ENCODE results near the gene AIMP1. TPM values are rescaled to one million over a fixed set of nuclear protein-coding genes. Genes with fewer than 3 reads are reported as not detected.

AIMP1 gene
- total and polyA plus RNA-seq, 12 donors, result 22.8 to 38.6 (median 36.0) TPM

- no peak overlapping the region for H3K27ac ChIP-seq
- 86 to 90% methylated on average over 1 of the region's 1 CpG for WGBS, 2 donors
- intact Hi-C loops (cut with DNase I), result no loop called here
- H3K4me3 ChIP-seq, result no peak overlapping the region
- no peaks in the 10 kb centered on the region for H3K9me3 ChIP-seq
- TF ChIP-seq, protein P1, sequence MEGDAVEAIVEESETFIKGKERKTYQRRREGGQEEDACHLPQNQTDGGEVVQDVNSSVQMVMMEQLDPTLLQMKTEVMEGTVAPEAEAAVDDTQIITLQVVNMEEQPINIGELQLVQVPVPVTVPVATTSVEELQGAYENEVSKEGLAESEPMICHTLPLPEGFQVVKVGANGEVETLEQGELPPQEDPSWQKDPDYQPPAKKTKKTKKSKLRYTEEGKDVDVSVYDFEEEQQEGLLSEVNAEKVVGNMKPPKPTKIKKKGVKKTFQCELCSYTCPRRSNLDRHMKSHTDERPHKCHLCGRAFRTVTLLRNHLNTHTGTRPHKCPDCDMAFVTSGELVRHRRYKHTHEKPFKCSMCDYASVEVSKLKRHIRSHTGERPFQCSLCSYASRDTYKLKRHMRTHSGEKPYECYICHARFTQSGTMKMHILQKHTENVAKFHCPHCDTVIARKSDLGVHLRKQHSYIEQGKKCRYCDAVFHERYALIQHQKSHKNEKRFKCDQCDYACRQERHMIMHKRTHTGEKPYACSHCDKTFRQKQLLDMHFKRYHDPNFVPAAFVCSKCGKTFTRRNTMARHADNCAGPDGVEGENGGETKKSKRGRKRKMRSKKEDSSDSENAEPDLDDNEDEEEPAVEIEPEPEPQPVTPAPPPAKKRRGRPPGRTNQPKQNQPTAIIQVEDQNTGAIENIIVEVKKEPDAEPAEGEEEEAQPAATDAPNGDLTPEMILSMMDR (IDR thresholded peaks at IDR 0.05), result no peak
- no peaks in the 10 kb centered on the region for H3K36me3 ChIP-seq
- peaks cover 0 to 9% (median 0%) of the 10 kb centered on the region in 9 donors for H3K4me1 ChIP-seq
- ATAC-seq (no peak), DNase-seq (no peak)
- H3K27me3 ChIP-seq, result no peaks in the 10 kb centered on the region
Observed at GRCh38 chr4:106358899-106359298, 42.5 kb downstream of the AIMP1 start.

DNA sequence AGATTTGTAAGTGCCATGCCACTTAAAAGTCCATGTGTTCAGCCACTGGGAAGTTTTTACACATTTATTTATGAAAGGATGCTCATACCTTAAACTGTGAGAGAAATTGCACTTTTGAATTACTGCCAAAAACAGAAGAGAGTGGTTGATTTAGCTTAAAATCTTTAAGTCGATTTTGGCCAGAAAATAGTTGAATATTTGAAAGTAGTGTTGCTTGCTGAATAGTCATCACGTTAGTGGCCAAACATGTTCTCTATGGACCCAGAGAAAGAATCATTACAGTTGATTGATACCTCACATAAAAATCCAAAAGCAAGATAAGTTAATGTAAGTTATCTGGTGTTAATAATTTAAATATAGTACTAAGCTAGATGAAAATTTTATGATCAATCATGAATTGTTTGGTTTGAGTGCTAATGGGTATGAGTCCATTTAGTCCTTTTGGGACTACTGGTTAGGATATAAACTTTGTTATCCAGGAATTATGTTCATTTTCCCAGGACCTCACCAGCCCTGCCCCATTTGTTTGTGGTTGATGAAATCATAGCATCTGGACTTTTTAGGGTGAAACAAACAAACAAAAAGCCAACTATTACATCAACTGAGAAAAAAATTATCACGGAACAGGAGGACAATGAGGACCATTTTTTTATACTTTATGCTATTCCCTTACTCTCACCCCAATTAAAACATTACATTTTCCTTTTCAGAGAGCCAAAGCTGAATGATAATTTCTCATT is 45.9 kb downstream of the AIMP1 start:
- no peak for ATAC-seq
- peaks cover 2 to 20% (median 15%) of the 10 kb centered on the region in 9 donors for H3K4me1 ChIP-seq
- DNase-seq, result no peak
- TF ChIP-seq, protein P1 (IDR thresholded peaks at IDR 0.05), result no peak
- H3K36me3 ChIP-seq, result no peaks in the 10 kb centered on the region
- H3K27ac ChIP-seq, result no peak overlapping the region
- no peaks in the 10 kb centered on the region for H3K9me3 ChIP-seq
- no peaks in the 10 kb centered on the region for H3K27me3 ChIP-seq
- WGBS, 2 donors, result 75 to 79% methylated on average over 3 of the region's 3 CpGs
- intact Hi-C loops (cut with DNase I), result loop anchor here in 1 of 10 donors (10.0 kb wide), 1 partner anchor 1373 kb away; no protein-coding TSS in a partner anchor
- no peak overlapping the region for H3K4me3 ChIP-seq

GRCh38 chr4:106364282-106364681 is 47.9 kb downstream of the AIMP1 start:
- no peak for DNase-seq
- Histone ChIP-seq H3K4me3 (no peak overlapping the region), H3K9me3 (no peaks in the 10 kb centered on the region), H3K36me3 (no peaks in the 10 kb centered on the region), H3K4me1 (peaks cover 2 to 23% (median 15%) of the 10 kb centered on the region in 9 donors), H3K27ac (no peak overlapping the region), H3K27me3 (peaks cover 0 to 3% (median 0%) of the 10 kb centered on the region in 7 donors)
- TF ChIP-seq, protein P1 (IDR thresholded peaks at IDR 0.05), result no peak
- intact Hi-C loops (cut with DNase I), result loop anchor here in 1 of 10 donors (10.0 kb wide), 1 partner anchor 1371 kb away; no protein-coding TSS in a partner anchor
- 88 to 94% methylated on average over 1 of the region's 1 CpG for WGBS, 2 donors
- ATAC-seq, result no peak

GRCh38 chr4:106365613-106366012 is 49.3 kb downstream of the AIMP1 start:
- 59 to 71% methylated on average over 1 of the region's 1 CpG for WGBS, 2 donors
- peaks cover 2 to 30% (median 15%) of the 10 kb centered on the region in 9 donors for H3K4me1 ChIP-seq
- H3K27ac ChIP-seq, result peak overlapping the region in 3 of 10 donors; percentile 11 to 37 (median 37)
- intact Hi-C loops (cut with DNase I), result loop anchor here in 6 of 10 donors (5.0 to 10.0 kb wide), 3 partner anchors 48 to 1369 kb away; partner anchors contain the start of genes AIMP1 (in 1 of the 6) and TBCK (in 1 of the 6)
- ATAC-seq (peak; percentile 76 to 98 (median 95)), DNase-seq (no peak)
- H3K4me3 ChIP-seq, result no peak overlapping the region
- peaks cover 0 to 7% (median 0%) of the 10 kb centered on the region in 7 donors for H3K27me3 ChIP-seq
- H3K9me3 ChIP-seq, result no peaks in the 10 kb centered on the region
- TF ChIP-seq, protein P1 (IDR thresholded peaks at IDR 0.05), result no peak
- H3K36me3 ChIP-seq, result no peaks in the 10 kb centered on the region
